ENCODE results near the gene VPS13D.

DNA sequence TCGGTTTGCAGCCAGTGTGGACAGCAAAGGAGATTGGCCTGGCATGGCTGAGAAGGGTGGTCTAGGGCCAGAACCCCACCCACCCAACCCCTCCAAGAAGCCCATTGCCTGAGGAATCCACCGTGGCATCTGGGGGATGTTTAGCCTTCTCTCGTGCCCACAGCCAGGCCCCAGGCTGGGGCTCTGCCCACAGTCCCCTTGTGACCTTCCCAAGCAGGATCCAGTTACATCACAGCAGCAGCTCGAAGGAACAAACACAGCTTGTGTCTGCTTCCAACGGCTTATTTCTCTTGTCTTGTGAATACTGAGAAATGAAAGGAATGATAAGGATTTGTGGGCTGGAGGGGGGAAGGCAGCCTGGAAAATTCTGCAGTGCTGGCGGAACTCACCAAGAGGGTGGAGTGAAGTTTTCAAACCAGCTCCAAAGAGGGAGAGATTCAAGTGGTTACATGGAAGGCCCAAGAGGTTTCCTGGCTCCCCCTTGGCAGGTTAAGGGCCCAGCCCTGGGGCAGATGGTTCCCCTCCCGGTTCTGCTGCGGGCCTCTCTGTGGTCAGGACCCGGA is 326.6 kb downstream of the VPS13D start:
- TF ChIP-seq EZH2 (IDR thresholded peaks at IDR 0.05; ENCODE audit: borderline replicate concordance, low read depth, low read length, severe bottlenecking) (no peak), POLR2A (IDR thresholded peaks at IDR 0.05; ENCODE audit: low read depth, low read length) (no peak), CTCF (IDR thresholded peaks at IDR 0.05; ENCODE audit: extremely low read depth in 1 of 2, insufficient read depth in 1 of 2, low read depth in 1 of 2, low read length in 2 of 2) (no peak), POLR2AphosphoS5 (IDR thresholded peaks at IDR 0.05; ENCODE audit: insufficient read depth, low read depth, low read length) (no peak), GATA2 (IDR thresholded peaks at IDR 0.05; ENCODE audit: insufficient read depth, insufficient read length, low read depth, low read length) (no peak), MAX (IDR thresholded peaks at IDR 0.05; ENCODE audit: insufficient read depth, insufficient read length) (no peak), FOS (IDR thresholded peaks at IDR 0.05; ENCODE audit: borderline replicate concordance, insufficient read depth, low read length) (no peak), JUN (IDR thresholded peaks at IDR 0.05; ENCODE audit: borderline replicate concordance, insufficient read depth, insufficient read length, low read depth) (no peak)

Measured in endothelial cell of umbilical vein (primary cell).